NCI-H2227 treated with DMSO at 0.1 percent for 48 hours (cell line): ENCODE results near the gene SLC38A8.

Experiments
- DNase-seq: peaks from one replicate; lab custom pipeline; 2025; lab: John Stamatoyannopoulos, UW

SLC38A8 gene

GRCh38 chr16:83996481-83997252, 45.9 kb downstream of the SLC38A8 start:
- no peak for DNase-seq

GRCh38 chr16:83995754-83996153, 46.8 kb downstream of the SLC38A8 start:
- peak; percentile 79 for DNase-seq

GRCh38 chr16:83994703-83995102, 47.9 kb downstream of the SLC38A8 start:
- no peak for DNase-seq

- no peak for DNase-seq
Measured at GRCh38 chr16:83994087-83994486, 48.5 kb downstream of the SLC38A8 start.

GRCh38 chr16:83992624-83993023, 50.0 kb downstream of the SLC38A8 start:
- no peak for DNase-seq

- no peak for DNase-seq
Measured at GRCh38 chr16:83990492-83990891, 52.1 kb downstream of the SLC38A8 start.

- DNase-seq: no peak
Measured at GRCh38 chr16:83989300-83989699, 53.3 kb downstream of the SLC38A8 start.

GRCh38 chr16:83983491-83983890, 59.1 kb downstream of the SLC38A8 start:
- DNase-seq: no peak

GRCh38 chr16:83981799-83982198, 60.8 kb downstream of the SLC38A8 start:
- DNase-seq: no peak

- no peak for DNase-seq
Measured at GRCh38 chr16:83980794-83981193, 61.8 kb downstream of the SLC38A8 start.

GRCh38 chr16:83979441-83979840, 63.2 kb downstream of the SLC38A8 start:
- DNase-seq: no peak

- DNase-seq: no peak
Measured at GRCh38 chr16:83978401-83978904, 64.1 kb downstream of the SLC38A8 start.

- no peak for DNase-seq
Measured at GRCh38 chr16:83977056-83977815, 65.4 kb downstream of the SLC38A8 start.

- no peak for DNase-seq
Measured at GRCh38 chr16:83975590-83976260, 66.9 kb downstream of the SLC38A8 start.

GRCh38 chr16:83974475-83974874, 68.1 kb downstream of the SLC38A8 start:
- no peak for DNase-seq

- no peak for DNase-seq
Measured at GRCh38 chr16:83973581-83974385, 68.8 kb downstream of the SLC38A8 start.

GRCh38 chr16:83973077-83973476, 69.5 kb downstream of the SLC38A8 start:
- DNase-seq: no peak

- no peak for DNase-seq
Measured at GRCh38 chr16:83972256-83973008, 70.2 kb downstream of the SLC38A8 start.

- no peak for DNase-seq
Measured at GRCh38 chr16:83971165-83972130, 71.1 kb downstream of the SLC38A8 start.

GRCh38 chr16:83970430-83970815, 72.2 kb downstream of the SLC38A8 start:
- DNase-seq: no peak
